NCI-H748 (cell line): Measurements from ENCODE around the gene ASTL.
A peak's percentile ranks its signal among the peaks of the same experiment; 100 is the strongest.
"Not testable (repeated sequence)": the region's sequence is repeated elsewhere in the genome, so short reads cannot be mapped to it uniquely, and the experiment has no call there.

Source experiments
- DNase-seq: peaks from one replicate; lab custom pipeline; 2025; ENCODE audit not compliant: unreplicated experiment; lab: John Stamatoyannopoulos, UW

ASTL gene

DNA sequence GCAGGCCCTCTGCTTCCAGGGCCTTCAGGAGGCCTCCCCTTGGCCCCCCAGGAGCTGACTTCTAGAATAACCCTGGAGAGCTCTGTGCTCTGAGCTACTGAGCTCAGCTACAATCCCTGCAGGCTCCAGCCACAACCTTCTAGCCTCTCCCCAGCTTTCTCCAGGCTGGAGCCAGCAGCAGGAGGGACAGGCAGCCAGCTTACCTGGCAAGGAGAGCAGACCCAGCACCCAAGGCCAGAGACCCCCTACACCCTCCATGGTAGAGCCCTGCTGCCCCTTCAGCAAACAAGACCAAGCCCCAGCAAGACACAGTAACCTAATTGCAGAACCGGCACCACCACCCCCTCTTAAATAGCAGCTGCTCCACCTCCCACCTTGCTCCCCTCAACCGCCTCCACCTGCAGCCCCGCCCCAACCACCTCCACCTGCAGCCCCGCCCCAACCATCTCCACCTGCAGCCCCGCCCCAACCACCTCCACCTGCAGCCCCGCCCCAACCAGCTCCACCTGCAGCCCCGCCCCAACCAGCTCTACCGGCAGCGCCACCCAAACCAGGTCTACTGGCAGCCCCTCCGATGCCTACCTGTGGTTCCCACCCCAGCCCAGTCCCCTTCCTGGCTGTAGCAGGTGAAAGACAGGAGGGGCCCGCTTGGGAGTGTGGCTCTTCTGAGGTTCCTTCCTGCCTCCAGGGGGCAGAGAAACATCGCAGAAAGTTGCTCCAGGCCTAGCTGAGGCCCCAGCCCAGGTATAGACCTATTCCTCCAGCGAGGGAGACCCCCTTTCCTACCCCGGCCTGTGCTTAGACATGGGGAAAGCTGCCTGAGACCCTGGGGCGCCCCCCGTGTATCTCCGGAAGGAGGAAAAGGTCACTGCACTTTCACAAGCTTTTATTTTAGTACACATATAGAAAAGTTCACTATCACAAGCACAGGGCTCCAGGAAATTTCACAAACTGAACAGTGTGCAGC lies at the start of gene ASTL:
Gene ASTL (minus strand): TSS at position 324 of the 967 bp plus-strand sequence. CDS start 66 bp downstream, at position 258.
- peak; percentile 86 for DNase-seq

DNA sequence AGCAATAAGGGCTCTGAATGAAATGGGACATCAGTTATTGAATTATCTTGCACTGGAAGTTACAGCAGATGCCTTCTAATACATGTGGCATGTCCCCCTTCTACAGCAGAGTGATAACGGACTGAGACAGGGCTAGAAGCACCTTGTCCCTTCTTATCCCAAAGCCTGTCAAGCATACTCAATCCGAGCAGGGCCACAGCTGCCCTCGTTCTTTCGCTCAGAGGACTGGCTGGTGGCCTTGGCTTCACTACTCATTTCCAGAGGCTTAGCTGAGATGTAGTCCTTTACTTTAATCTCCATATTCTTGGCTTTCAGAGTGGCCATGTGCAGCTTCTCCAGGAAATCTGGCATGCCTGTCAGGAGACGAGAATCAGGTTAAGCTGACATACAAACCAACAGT lies 48.3 kb upstream of the ASTL start:
- no peak for DNase-seq

DNA sequence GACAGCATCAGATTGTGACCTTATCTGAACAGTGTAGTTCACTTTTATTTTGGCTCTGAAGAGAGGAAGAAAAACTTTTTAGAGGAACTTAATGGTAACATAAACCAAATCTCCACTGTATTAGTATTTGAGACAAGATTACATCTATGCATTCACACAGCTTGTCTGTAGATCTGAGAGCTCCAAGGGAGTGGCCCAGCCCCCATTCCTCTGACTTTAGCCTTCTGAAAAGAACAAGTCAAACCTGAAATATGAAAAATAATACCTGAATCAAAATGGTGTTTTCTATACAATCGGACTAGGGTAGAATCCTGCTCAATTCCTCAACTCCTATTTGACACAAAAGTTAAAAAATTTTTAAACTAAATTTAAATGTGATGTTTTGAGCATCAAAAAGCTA lies 47.2 kb upstream of the ASTL start:
- DNase-seq, result no peak

DNA sequence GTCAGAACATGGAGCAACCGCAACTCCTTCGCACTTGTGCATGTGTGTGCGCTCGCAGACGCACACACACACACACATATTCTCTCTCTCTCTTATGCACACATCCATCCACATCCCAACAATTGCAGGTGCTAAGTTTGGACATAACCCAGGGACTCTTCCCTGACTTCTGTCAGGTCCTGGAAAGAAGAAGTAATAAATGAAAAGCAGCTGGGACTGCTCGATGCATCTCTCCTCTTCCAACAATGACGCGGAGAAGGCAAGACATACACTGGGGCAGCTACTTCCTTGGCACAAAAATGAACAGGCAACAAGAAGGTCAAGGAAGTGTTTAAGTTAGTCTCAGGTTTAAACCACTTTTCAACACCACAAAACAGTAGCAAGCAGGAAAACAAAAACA lies 46.7 kb upstream of the ASTL start:
- DNase-seq, result no peak

DNA sequence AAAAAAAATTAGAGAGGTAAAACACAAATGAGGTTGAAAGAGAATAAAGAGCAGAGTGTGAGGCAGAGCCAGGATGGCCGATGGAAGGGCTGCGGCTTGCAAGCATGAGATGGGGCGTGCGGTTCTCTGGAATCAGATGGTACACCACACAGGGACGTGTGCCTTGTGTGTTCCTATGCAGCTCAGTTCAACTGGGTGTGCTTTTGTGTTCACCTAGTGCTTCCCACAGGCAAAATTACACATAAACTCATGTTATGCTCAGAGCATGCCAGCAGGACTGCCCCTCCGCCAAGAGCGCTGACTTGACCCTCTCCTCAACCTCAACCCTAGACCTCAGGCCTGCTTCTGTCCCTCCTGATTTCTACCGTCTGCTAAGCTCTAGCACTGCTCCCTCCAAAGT lies 45.9 kb upstream of the ASTL start:
- no peak for DNase-seq

DNA sequence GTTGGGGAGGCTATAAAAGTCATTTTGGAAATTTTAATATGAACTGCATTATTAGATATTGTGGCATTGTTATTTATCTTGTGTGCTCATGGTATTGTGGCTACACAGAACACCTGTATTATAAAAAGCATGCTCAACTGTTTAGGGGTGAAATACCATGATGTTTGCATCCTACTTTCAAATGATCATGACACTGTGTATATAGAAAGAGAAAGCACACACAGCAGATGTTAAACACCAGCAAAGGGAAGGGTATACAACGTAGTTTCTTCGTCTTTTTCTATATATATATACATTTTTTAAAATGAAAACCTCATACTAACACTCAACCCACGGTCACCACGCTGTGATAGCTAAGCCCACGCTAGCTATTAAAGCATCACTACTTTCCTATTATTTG lies 43.2 kb upstream of the ASTL start:
- DNase-seq, result no peak

DNA sequence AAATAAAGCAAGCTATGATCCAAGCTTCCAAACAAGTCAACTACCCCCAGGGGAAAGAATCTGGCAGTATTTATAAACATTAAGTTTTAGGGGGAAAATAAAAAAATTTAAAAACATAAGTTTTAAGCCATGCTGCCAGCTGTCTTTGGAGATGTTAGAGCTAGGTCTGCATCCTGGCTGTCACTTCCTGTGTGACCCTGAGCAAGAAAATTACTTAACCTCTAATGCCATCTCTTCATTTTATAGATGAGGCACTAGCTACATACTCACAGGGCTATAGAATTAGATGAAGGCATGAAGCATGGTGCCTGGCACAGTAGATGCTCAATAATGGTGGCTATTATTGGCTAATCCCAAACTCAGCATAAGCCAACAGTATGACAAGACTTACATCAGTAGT lies 42.2 kb upstream of the ASTL start:
- no peak for DNase-seq

DNA sequence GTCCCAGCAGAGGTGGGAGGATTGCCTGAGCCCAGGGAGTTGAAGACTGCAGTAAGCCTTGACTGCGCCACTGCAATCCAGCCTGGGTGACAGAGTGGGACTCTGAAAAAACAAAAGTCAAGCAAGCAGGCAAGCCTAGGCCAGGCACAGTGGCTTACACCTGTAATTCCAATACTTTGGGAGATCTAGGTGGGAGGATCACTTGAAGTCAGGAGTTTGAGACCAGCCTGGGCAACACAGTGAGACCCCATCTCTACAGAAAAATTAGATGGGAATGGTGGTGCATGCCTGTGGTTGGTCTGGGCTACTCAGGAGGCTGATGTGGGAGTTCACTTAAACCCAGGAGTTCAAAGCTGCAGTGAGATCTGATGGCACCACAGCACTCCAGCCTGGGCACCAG lies 41.7 kb upstream of the ASTL start:
- no peak for DNase-seq

DNA sequence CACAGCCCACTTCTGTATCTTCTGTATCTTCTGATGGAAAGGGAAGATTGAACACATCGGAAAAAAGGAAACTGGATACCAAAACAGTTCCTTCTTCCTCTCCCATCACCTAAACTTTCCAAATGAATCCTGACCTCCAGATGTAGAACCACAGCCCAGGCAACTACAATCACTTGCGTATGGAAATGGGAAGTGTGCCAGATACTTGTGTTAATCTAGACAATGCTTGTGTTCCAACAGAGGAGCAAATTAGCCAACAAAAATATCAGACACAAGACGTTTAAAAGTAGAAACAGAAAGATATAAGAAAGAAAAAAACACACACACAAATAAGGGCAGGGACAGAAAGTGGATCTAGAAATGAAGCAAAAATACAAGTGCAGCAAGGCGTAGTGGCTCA lies 38.4 kb upstream of the ASTL start:
- DNase-seq, result no peak

DNA sequence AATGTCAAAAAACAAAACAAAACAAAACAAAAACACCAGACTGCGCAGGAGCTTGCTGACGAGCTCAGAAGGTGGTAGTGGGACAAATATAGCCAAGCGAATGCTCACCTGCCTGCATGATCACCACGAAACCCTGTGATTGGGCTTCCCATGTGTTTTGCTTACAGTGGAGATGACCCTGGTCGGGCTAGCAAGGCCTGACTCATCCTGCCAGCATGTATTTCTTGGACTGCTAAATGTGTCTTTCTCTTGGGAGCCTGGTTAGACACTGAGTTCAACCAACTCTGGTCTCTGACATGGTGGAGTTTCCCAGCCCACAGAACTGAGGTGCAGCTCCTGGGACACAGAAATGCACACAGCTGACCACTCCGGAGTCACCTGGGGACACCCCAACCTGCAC lies 37.6 kb upstream of the ASTL start:
- no peak for DNase-seq

DNA sequence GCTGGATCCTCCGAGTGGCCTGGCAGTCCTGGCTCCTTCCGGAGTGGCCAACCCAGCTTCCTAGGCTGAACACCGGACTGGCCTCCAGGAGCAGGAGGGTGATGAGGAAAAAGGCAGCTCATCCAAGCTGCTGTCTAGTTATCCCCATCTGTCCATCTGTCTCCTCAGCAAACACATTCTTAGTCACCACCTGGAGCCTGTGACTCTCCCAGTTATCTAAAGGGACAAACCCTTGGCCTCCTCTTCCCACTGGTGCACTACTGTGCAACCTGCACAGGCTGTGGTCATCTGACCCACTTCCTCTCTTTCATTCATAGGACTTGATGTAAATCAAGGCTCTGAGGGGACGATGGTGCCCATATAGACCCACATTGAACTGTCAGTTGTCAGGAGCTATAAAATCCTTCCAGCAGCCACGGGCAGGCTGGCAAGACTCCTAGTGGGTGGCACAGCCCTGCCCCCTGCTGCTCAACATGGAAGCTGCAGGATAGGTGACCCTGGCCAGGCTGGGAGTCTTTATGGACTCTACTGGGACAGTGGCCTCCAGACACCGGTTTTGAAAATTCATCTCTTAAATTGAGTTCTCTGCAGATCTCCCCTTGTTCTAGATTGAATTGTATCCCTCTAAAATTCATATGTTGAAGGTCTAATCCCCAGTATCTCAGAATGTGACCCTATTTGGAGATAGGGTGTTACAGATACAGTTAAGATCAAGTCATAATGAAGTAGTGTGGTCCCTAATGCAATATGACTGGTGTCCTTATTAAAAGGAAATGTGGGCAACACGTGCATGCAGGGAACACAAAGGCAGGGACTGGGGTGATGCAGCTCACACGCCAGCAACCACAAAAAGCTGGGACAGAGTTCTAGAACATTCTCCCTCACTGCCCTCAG lies 36.2 kb upstream of the ASTL start:
- peak; percentile 46 for DNase-seq

DNA sequence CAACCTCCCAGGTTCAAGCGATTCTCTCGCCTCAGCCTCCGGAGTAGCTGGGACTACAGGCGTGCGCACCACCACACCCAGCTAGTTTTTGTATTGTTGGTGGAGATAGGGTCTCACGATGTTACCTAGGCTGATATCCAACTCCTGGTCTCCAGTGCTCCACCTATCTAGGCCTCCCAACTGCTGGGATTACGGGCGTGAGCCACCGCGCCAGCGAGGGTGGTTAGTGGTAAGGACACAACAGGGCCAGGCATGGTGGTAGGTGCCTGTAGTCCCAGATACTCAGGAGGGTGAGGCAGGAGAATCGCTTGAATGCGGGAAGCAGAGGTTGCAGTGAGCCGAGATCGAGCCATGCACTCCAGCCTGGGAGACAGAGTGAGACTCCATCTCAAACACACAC lies 33.5 kb upstream of the ASTL start:
- no peak for DNase-seq

DNA sequence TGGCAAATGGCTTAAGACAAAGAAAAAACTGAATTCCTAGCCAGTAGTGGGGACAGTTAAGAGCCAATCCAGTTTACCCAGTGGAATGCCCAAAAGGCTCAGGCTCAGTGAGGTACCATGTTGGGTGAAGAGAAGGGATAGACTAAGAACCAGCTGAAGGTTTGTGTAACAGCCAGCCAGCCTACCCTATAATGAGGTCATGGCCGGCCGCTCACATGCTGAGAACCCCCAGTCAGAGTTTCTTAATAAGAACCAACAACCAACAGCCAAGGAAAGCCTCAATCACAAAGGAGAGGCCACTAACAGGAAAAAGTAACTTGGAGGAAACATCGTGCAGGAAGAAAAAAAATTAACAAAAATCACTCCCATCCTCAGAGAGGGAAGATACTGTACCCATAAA lies 32.3 kb upstream of the ASTL start:
- DNase-seq, result no peak

DNA sequence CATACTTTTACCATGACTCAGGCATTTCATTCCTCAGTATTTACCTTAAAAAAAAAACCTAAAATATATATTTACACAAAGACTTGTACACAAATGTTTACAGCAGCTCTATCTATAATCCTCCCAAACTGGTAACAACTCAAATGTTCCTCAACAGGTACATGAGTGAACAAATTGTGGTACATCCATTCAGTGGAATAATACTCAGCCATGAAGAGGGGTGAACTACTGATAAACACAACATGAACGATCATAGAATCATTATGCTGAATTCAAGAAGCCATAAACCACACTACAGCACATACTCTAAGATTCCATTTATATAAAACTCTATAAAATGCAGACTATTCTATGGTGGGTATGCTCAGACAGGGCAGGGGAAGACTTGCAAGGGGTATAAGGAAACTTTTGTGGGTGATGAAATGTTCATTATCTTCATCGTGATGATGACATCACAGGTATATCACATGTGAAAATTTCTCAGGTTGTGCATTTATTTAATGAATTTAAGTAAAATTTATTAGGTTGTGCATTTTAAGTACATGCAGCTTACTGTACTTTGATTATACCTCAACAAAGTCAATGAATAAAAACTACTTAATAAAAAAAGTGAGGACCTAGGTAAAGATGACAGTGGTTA lies 31.7 kb upstream of the ASTL start:
- no peak for DNase-seq

DNA sequence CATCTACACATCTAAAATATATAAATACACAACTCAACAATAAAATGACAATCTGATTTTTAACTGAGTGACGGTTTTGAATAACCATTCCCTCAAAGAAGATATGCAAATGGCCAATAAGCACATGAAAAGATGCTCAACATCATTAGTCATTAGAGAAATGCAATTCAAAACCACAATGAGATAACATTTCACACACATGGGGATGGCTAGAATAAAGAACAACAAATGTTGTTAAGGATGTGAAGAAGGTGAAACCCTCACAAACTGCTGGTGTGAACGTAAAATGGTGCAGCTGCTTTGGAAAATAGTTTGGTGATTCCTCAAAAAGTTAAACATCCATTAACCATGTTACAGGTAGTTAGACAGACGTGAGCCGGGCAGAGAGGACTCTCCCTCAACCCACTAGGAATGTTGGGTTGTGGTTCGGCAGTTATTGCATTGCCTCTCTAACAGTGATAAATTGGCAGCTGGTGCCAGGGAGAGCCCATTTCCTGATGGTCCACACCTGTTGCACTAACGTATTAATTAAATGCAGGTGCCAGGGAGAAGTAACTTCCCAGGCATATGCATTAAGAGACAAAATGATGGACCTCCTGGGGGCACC lies 29.2 kb upstream of the ASTL start:
- DNase-seq, result no peak

DNA sequence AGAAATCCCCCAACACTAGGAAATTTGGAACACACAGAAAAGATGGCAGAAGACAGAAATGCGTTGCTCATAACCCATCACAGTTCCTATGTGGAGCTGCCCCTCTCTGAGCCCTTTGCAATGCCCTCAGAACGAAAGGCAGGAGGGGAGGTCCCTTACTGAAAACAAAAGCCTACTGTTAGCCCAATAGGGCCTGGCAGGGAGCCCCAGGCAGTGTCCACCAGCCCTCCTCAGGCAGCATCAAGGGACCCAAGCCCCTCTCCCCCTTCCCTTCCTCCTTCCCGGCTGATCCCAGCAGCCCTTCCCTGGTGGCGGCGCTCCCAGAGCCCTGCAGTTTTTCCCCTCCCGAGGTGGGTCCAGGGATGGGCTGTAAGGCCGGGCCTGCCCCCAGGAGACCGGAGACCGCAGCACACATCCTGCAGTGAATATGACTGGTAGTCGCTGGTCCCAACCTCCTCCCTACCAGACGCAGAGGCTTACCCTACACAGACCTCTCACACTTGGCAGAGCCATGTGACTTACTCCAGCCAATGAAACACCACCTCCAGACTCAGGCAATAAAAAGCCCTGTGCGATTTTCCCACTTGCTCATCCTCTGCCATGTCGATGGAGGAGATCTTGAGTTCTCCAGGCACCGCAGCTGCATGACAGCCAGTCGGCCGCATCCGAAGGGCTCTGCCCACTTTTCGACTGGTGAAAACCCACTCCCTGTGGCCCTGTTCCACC lies 26.3 kb upstream of the ASTL start:
- DNase-seq, result no peak

DNA sequence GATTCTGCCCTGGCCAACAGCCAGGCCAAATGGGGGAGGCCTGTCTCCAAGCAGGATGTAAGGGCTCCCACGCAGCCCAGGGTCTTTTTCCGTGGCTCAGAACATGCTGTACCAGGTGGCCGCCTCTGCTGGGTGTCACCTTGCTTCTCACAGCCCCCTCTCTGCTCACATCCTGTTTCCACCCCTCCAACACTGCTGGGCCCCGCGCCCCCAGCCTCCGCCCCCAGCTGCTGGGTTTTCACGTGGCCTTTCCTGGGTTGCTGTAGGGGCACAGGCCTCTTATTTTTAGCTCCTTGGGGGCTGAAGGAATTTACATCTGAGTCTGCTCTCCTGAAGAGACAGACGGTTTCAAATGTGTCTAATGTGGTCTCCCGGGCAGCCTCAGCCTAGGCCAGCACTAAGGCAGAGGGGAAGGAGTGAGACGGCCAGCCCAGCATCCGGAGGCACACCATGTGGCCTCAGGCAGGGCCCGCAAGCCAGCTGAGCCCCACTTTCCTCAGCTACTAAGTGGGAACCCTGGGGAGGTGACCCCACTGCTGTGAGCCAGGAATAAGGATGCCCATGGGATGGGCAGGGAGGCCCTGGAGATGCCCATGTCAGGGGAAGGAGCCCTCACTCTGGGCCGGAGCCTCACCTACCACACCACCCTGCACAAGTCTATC lies 25.6 kb upstream of the ASTL start:
- no peak for DNase-seq

DNA sequence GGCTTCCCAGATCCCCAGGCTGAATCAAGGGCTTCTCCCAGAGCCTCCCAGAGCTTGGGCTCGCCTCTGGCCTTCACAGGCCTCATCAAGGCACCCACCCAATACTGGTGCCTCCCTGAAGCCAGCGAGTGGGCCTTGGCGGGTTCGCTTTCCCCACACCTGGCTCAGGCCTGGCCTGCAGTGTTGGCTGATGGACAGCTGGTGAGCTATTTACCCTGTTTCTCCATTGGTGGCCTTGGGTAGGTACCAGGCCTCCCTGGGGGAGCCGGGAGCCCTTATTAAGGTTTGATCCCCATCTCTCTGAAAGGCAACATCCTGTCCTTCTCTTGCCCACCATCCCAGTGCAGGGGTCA lies 25.1 kb upstream of the ASTL start:
- DNase-seq, result no peak

DNA sequence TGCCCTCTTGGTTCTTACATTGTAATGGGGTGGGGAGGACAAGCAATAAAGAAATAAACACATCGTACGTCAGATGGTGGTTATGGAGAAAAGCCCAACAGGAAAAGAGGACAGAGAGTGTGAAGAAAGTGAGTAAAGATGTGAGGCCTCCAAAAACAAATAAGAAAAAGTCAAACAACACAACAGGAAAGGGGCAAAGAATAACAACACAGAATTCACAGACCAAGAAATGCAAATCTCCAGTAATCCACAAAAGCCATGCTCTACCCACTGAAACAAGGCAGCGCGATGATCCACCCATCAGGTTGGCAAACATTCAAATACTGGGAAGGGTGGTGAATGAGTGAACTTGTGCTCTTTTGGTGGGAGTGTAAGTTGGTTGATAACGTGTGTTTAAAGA lies 23.6 kb upstream of the ASTL start:
- no peak for DNase-seq

DNA sequence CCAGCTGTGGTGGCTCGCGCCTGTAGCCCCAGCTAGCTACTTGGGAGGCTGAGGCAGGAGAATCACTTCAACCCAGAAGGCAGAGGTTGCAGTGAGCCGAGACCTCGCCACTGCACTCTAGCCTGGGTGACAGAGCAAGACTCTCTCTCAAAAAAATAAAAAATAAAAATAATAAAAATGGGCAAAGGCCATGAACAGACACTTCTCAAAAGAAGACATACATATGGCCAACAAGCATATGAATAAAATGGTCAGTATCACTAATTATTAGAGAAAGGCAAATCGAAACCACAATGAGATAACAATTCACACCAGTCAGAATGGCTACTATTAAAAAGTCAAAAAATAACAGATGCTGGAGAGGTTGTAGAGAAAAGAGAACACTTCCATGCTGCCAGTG lies 22.1 kb upstream of the ASTL start:
- not testable (repeated sequence) for DNase-seq
